GM12891 (cell line): Measurements from ENCODE around the gene PTPRF.

ENCODE experiments used
- PAX5 ChIP-seq: IDR thresholded peaks from 2 replicates; pipeline ENCODE4 v1.6.1; 2011; ENCODE audit warnings: low read length, moderate library complexity, mild to moderate bottlenecking; ENCODE audit not compliant: insufficient read depth, severe bottlenecking
- POLR2A ChIP-seq: IDR thresholded peaks from 2 replicates; pipeline ENCODE4 v1.6.1; 2011; ENCODE audit warnings: low read depth, low read length, control low read depth
- POLR2AphosphoS5 ChIP-seq: IDR thresholded peaks from 2 replicates; pipeline ENCODE4 v1.6.1; 2011; ENCODE audit warnings: low read depth, low read length, control low read depth
- POU2F2 ChIP-seq: IDR thresholded peaks from 2 replicates; pipeline ENCODE4 v1.6.1; 2011; ENCODE audit warnings: low read depth, mild to moderate bottlenecking, control low read depth, low read length, moderate library complexity
- SPI1 ChIP-seq: IDR thresholded peaks from 2 replicates; pipeline ENCODE4 v1.6.1; 2011; ENCODE audit warnings: low read depth, low read length, control low read depth
- TAF1 ChIP-seq: IDR thresholded peaks from 2 replicates; pipeline ENCODE4 v1.6.1; 2011; ENCODE audit warnings: low read depth, low read length, control low read depth

- TF ChIP-seq POLR2A (no peak), POLR2AphosphoS5 (no peak), SPI1 (no peak), TAF1 (no peak), POU2F2 (no peak), PAX5 (no peak)
Measured at GRCh38 chr1:43570715-43571114, 40.0 kb downstream of the PTPRF start.
